ENCODE measurements around the gene PCDHGA10. TPM values are rescaled to one million over a fixed set of nuclear protein-coding genes. Genes with fewer than 3 reads are reported as not detected.

The PCDHGA10 gene
- total RNA-seq, 2 donors from 2014 or later, result 0.10 to 0.18 TPM

DNA sequence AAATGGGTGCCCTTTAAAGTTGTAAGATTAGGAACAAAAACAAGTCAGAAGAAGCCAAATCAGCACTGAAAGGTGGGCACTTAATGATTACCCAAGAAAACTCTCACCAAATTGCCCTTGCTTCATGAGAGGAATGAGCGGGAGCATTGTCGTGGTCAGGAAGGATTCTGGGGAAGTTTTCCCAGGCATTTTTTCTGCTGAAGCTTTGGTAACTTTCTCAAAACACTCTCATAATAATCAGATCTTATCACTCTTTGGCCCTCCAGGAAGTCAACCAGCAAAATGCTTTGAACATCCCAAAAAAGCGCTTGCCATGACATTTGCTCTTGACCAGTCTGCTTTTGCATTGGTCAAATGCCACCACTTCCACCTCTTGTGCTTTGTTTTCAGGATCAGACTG is 52.6 kb downstream of the PCDHGA10 start:
- Mint-ChIP-seq H3K4me1 (no peaks in the 10 kb centered on the region), H3K4me3 (no peak overlapping the region), H3K27me3 (peaks cover 12% of the 10 kb centered on the region), H3K27ac (no peak overlapping the region), H3K36me3 (ENCODE audit: low read depth) (no peaks in the 10 kb centered on the region)
- H3K9me3 ChIP-seq (ENCODE audit: control insufficient read depth, low read length, poor library complexity, severe bottlenecking), result no peaks in the 10 kb centered on the region
- ATAC-seq (no peak), DNase-seq (no peak)

Other genes with a start within 250 kb of the PCDHGA10 start
- not detected for gene PCDHB7, start 240.3 kb upstream of the PCDHGA10 start, total RNA-seq
- gene PCDHB8, start 235.2 kb upstream of the PCDHGA10 start, total RNA-seq, result not detected
- not detected for gene PCDHB16, start 230.6 kb upstream of the PCDHGA10 start, total RNA-seq
- gene PCDHB9, start 225.8 kb upstream of the PCDHGA10 start, total RNA-seq, result 1 to 10 TPM in 1 of 2 donors, not detected in 1; 1.0 TPM
- gene PCDHB10, start 220.6 kb upstream of the PCDHGA10 start, total RNA-seq, result not detected
- gene PCDHB11, start 213.4 kb upstream of the PCDHGA10 start, total RNA-seq, result not detected
- not detected for gene PCDHB12, start 204.3 kb upstream of the PCDHGA10 start, total RNA-seq
- gene PCDHB13, start 199.1 kb upstream of the PCDHGA10 start, total RNA-seq, result not detected
- not detected for gene PCDHB14, start 189.6 kb upstream of the PCDHGA10 start, total RNA-seq
- gene PCDHB15, start 167.6 kb upstream of the PCDHGA10 start, total RNA-seq, result under 1 TPM in 1 of 2 donors, not detected in 1; 0.10 TPM
- under 1 TPM; 0.65 to 0.70 TPM for gene SLC25A2, start 108.9 kb upstream of the PCDHGA10 start, total RNA-seq
- gene TAF7, start 92.2 kb upstream of the PCDHGA10 start, total RNA-seq, result 10 to 100 TPM; 74.4 to 90.7 TPM
- not detected for gene PCDHGA1, start 82.5 kb upstream of the PCDHGA10 start, total RNA-seq
- not detected for gene PCDHGA2, start 74.2 kb upstream of the PCDHGA10 start, total RNA-seq
- under 1 TPM in 1 of 2 donors, not detected in 1; 0.22 TPM for gene PCDHGA3, start 69.2 kb upstream of the PCDHGA10 start, total RNA-seq
- gene PCDHGB1, start 62.9 kb upstream of the PCDHGA10 start, total RNA-seq, result under 1 TPM in 1 of 2 donors, not detected in 1; 0.13 TPM
- under 1 TPM in 1 of 2 donors, not detected in 1; 0.12 TPM for gene PCDHGA4, start 58.0 kb upstream of the PCDHGA10 start, total RNA-seq
- gene PCDHGB2, start 53.0 kb upstream of the PCDHGA10 start, total RNA-seq, result under 1 TPM; 0.44 to 0.45 TPM
- gene PCDHGA5, start 48.8 kb upstream of the PCDHGA10 start, total RNA-seq, result under 1 TPM in 1 of 2 donors, not detected in 1; 0.16 TPM
- under 1 TPM; 0.13 to 0.32 TPM for gene PCDHGB3, start 42.7 kb upstream of the PCDHGA10 start, total RNA-seq
- under 1 TPM; 0.10 to 0.40 TPM for gene PCDHGA6, start 39.1 kb upstream of the PCDHGA10 start, total RNA-seq
- gene PCDHGA7, start 30.2 kb upstream of the PCDHGA10 start, total RNA-seq, result under 1 TPM in 1 of 2 donors, not detected in 1; 0.25 TPM
- gene PCDHGB4, start 25.3 kb upstream of the PCDHGA10 start, total RNA-seq, result under 1 TPM; 0.08 to 0.10 TPM
- gene PCDHGA8, start 20.4 kb upstream of the PCDHGA10 start, total RNA-seq, result under 1 TPM in 1 of 2 donors, not detected in 1; 0.05 TPM
- gene PCDHGB5, start 15.0 kb upstream of the PCDHGA10 start, total RNA-seq, result under 1 TPM; 0.26 to 0.35 TPM
- not detected for gene PCDHGA9, start 10.2 kb upstream of the PCDHGA10 start, total RNA-seq
- under 1 TPM; 0.10 to 0.20 TPM for gene PCDHGB6, start 5.0 kb upstream of the PCDHGA10 start, total RNA-seq
- gene PCDHGB7, start 4.7 kb downstream of the PCDHGA10 start, total RNA-seq, result not detected
- gene PCDHGA11, start 8.1 kb downstream of the PCDHGA10 start, total RNA-seq, result not detected
- not detected for gene PCDHGA12, start 17.5 kb downstream of the PCDHGA10 start, total RNA-seq
- gene PCDHGC3, start 63.0 kb downstream of the PCDHGA10 start, total RNA-seq, result not detected
- gene PCDHGC4, start 72.0 kb downstream of the PCDHGA10 start, total RNA-seq, result not detected
- gene PCDHGC5, start 76.1 kb downstream of the PCDHGA10 start, total RNA-seq, result not detected
- gene DIAPH1, start 206.0 kb downstream of the PCDHGA10 start, total RNA-seq, result 100 to 1,000 TPM; 256 to 327 TPM
- gene HDAC3, start 223.9 kb downstream of the PCDHGA10 start, total RNA-seq, result 10 to 100 TPM; 67.7 to 79.2 TPM
- gene RELL2, start 224.0 kb downstream of the PCDHGA10 start, total RNA-seq, result 10 to 100 TPM; 17.2 to 17.8 TPM
- 10 to 100 TPM; 77.6 to 82.2 TPM for gene FCHSD1, start 238.4 kb downstream of the PCDHGA10 start, total RNA-seq